ENCODE measurements around the gene IRF6.

Gene IRF6

GRCh38 chr1:209845408-209845725, 39.4 kb upstream of the IRF6 start (continued):
- TF ChIP-seq POU6F1 (CRISPR knock-in tag; IDR thresholded peaks at IDR 0.05; ENCODE audit: borderline replicate concordance, low read depth) (no peak), GLIS3 (CRISPR knock-in tag; IDR thresholded peaks at IDR 0.05) (no peak), ISL1 (CRISPR knock-in tag; IDR thresholded peaks at IDR 0.05) (no peak), OSR1 (CRISPR knock-in tag; IDR thresholded peaks at IDR 0.05) (no peak), ZFP3 (CRISPR knock-in tag; IDR thresholded peaks at IDR 0.05) (no peak), TSHZ2 (CRISPR knock-in tag; IDR thresholded peaks at IDR 0.05) (no peak)

- no peak for TF ChIP-seq OSR1 (CRISPR knock-in tag; IDR thresholded peaks at IDR 0.05)
- no peak for TF ChIP-seq BACH2 (CRISPR knock-in tag; IDR thresholded peaks at IDR 0.05; ENCODE audit: borderline replicate concordance)
- TF ChIP-seq ZC3H10 (CRISPR knock-in tag; IDR thresholded peaks at IDR 0.05) = no peak
- no peak for TF ChIP-seq CSDC2 (CRISPR knock-in tag; IDR thresholded peaks at IDR 0.05)
- TF ChIP-seq TSHZ2 (CRISPR knock-in tag; IDR thresholded peaks at IDR 0.05) = no peak
- TF ChIP-seq ZFP3 (CRISPR knock-in tag; IDR thresholded peaks at IDR 0.05) = no peak
- no peak for TF ChIP-seq GLIS3 (CRISPR knock-in tag; IDR thresholded peaks at IDR 0.05)
- TF ChIP-seq CSRNP3 (CRISPR knock-in tag; IDR thresholded peaks at IDR 0.05) = no peak
- TF ChIP-seq ZNF8 (CRISPR knock-in tag; IDR thresholded peaks at IDR 0.05) = no peak
- no peak for TF ChIP-seq TCF4 (CRISPR knock-in tag; IDR thresholded peaks at IDR 0.05; ENCODE audit: borderline replicate concordance)
- no peak for TF ChIP-seq CREB5 (CRISPR knock-in tag; IDR thresholded peaks at IDR 0.05; ENCODE audit: low read depth)
- TF ChIP-seq SNAI2 (CRISPR knock-in tag; IDR thresholded peaks at IDR 0.05) = no peak
- no peak for TF ChIP-seq PPARA (CRISPR knock-in tag; IDR thresholded peaks at IDR 0.05; ENCODE audit: borderline replicate concordance)
- no peak for TF ChIP-seq PATZ1 (CRISPR knock-in tag; IDR thresholded peaks at IDR 0.05; ENCODE audit: borderline replicate concordance)
- TF ChIP-seq ZFP30 (CRISPR knock-in tag; IDR thresholded peaks at IDR 0.05) = no peak
- TF ChIP-seq TOX (CRISPR knock-in tag; IDR thresholded peaks at IDR 0.05; ENCODE audit: borderline replicate concordance) = no peak
- no peak for TF ChIP-seq ZNF70 (CRISPR knock-in tag; IDR thresholded peaks at IDR 0.05)
- TF ChIP-seq ESRRG (CRISPR knock-in tag; IDR thresholded peaks at IDR 0.05) = no peak
- TF ChIP-seq ISL1 (CRISPR knock-in tag; IDR thresholded peaks at IDR 0.05) = no peak
- TF ChIP-seq POU6F1 (CRISPR knock-in tag; IDR thresholded peaks at IDR 0.05; ENCODE audit: borderline replicate concordance, low read depth) = no peak
- ATAC-seq = no peak
Observed at GRCh38 chr1:209844695-209845407, 38.9 kb upstream of the IRF6 start.

All from SK-N-SH treated with all-trans-retinoic acid at 6 μM for 48 hours (cell line).